HepG2 (cell line): ENCODE results near the gene MAP2K2. TPM values are rescaled to one million over a fixed set of nuclear protein-coding genes. Genes with fewer than 3 reads are reported as not detected.

ENCODE experiments used
- ATAC-seq: fragments of 200-7000 bp; cut with Tn5 transposase; 3 replicates; pipeline ENCODE4 v1.9.1; 2020; ENCODE audit warnings: mild to moderate bottlenecking, moderate library complexity
- BruUV-seq: library from RNA; stranded (reverse); fragments of 400-500 nt; replicated peaks from 2 replicates; lab custom pipeline; 2021; lab: Mats Ljungman, UMichigan
- CTCF ChIA-PET: fragments of 300-600 bp; formaldehyde crosslinking; extraction: SDS; loops from one replicate; lab custom pipeline; 2021; ENCODE audit warnings: low total read pairs, inconsistent platforms, low intra/inter-chr PET ratio; lab: Yijun Ruan, JAX
- POLR2A ChIA-PET: fragments of 350-600 bp; sonication (Branson Sonifier 250); formaldehyde crosslinking; loops from one replicate; lab custom pipeline; 2020; ENCODE audit warnings: antibody characterized with exemption, inconsistent platforms; lab: Yijun Ruan, JAX
- DNase-seq: peaks from one replicate; pipeline ENCODE4 v3.0.0-alpha.2; 2015; ENCODE audit warnings: low spot score
- FAIRE-seq: peaks from 3 replicates; lab custom pipeline; 2011; peaks lifted over from hg19 to GRCh38; lab: Jason Lieb, UNC
- H2AFZ ChIP-seq: one replicate; pipeline ENCODE4 v1.6.1; 2011; ENCODE audit warnings: low read length, inconsistent platforms
- H3K27ac ChIP-seq: fragments of 300-600 bp; 3 replicates; pipeline ENCODE4 v1.8.0; 2011; ENCODE audit warnings: mixed run types, mild to moderate bottlenecking, mixed read lengths, low read length, inconsistent platforms; ENCODE audit not compliant: insufficient read depth; ENCODE audit errors: extremely low read length
- H3K27me3 ChIP-seq, 2 experiments: fragments of 200-600 bp in 1 of 2; 2 replicates in 1 of 2; 3 replicates in 1 of 2; pipeline versions ENCODE4 v1.6.0 to v1.8.0; 2011; ENCODE audit warnings: low read length in 2 of 2, mild to moderate bottlenecking in 2 of 2, moderate library complexity in 2 of 2, inconsistent platforms in 1 of 2; ENCODE audit not compliant: insufficient read depth in 2 of 2, control insufficient read depth in 1 of 2
- H3K36me3 ChIP-seq, 2 experiments: fragments of 200-600 bp in 1 of 2; replicated peaks in 1 of 2; 2 replicates in 1 of 2; 3 replicates in 1 of 2; pipeline versions ENCODE4 v1.5.1 to v1.8.0; 2011; ENCODE audit warnings: low read length in 2 of 2, inconsistent platforms in 1 of 2; ENCODE audit not compliant: insufficient read depth in 2 of 2, control insufficient read depth in 1 of 2
- H3K4me1 ChIP-seq: 2 replicates; pipeline ENCODE4 v1.5.1; 2012; ENCODE audit warnings: low read length, inconsistent platforms; ENCODE audit not compliant: insufficient read depth
- H3K4me2 ChIP-seq: 2 replicates; pipeline ENCODE4 v1.6.0; 2011; ENCODE audit warnings: low read depth, low read length, inconsistent platforms
- H3K4me3 ChIP-seq, 3 experiments: fragments of 200-600 bp in 1 of 3; sonication (generic), shearing (Covaris generic) in 1 of 3; replicated peaks in 1 of 3; 2 replicates each; pipeline ENCODE4 v1.5.1; 2011 to 2016; ENCODE audit warnings: low read length in 3 of 3, inconsistent platforms in 2 of 3, low read depth in 2 of 3, mild to moderate bottlenecking in 2 of 3, control low read depth in 1 of 3, mixed read lengths in 1 of 3; ENCODE audit not compliant: insufficient read depth in 1 of 3
- H3K79me2 ChIP-seq: one replicate; pipeline ENCODE4 v1.6.1; 2011; ENCODE audit warnings: low read length, inconsistent platforms; ENCODE audit not compliant: insufficient read depth
- H3K9ac ChIP-seq: 2 replicates; pipeline ENCODE4 v1.6.0; 2011; ENCODE audit warnings: mild to moderate bottlenecking, low read depth, low read length, inconsistent platforms; ENCODE audit not compliant: insufficient read depth
- H3K9me3 ChIP-seq: 2 replicates; pipeline ENCODE4 v1.5.1; 2012; ENCODE audit warnings: mild to moderate bottlenecking, low read length
- H4K20me1 ChIP-seq: 2 replicates; pipeline ENCODE4 v1.6.0; 2011; ENCODE audit warnings: inconsistent platforms, mild to moderate bottlenecking, low read length, moderate library complexity; ENCODE audit not compliant: insufficient read depth
- FOXJ3 ChIP-seq: sonication (generic); formaldehyde crosslinking; IDR thresholded peaks from 2 replicates; pipeline ENCODE4 v1.4.0; 2020; ENCODE audit warnings: missing genetic modification reagents, mild to moderate bottlenecking, borderline replicate concordance
- KDM1A ChIP-seq: IDR thresholded peaks from 2 replicates; pipeline ENCODE4 v1.6.1; 2016; ENCODE audit warnings: missing compliant biosample characterization
- NCOA2 ChIP-seq: sonication (generic); formaldehyde crosslinking; IDR thresholded peaks from 2 replicates; pipeline ENCODE4 v1.8.0; 2022; ENCODE audit warnings: inconsistent platforms
- NCOR1 ChIP-seq: fragments of 200-600 bp; sonication (generic); IDR thresholded peaks from 2 replicates; pipeline ENCODE4 v1.7.0; 2017; ENCODE audit warnings: antibody characterized with exemption, low read length, borderline replicate concordance
- NFATC3 ChIP-seq: sonication (generic); formaldehyde crosslinking; IDR thresholded peaks from 2 replicates; pipeline ENCODE4 v1.5.1; 2020; ENCODE audit warnings: mild to moderate bottlenecking, missing genetic modification reagents
- PCBP1 ChIP-seq: fragments of 200-400 bp; formaldehyde crosslinking; IDR thresholded peaks from 2 replicates; pipeline ENCODE4 v1.6.1; 2017; ENCODE audit warnings: mild to moderate bottlenecking, low read depth, low read length, borderline replicate concordance
- RBM39 ChIP-seq: fragments of 200-400 bp; formaldehyde crosslinking; IDR thresholded peaks from one replicate; pipeline ENCODE4 v1.6.1; 2018; ENCODE audit warnings: antibody characterized with exemption, mild to moderate bottlenecking, low read depth, low read length; ENCODE audit not compliant: poor library complexity, severe bottlenecking
- SOX6 ChIP-seq, 2 experiments: fragments of 450-650 bp in 1 of 2; sonication (generic) in 1 of 2; formaldehyde crosslinking in 1 of 2; IDR thresholded peaks; 2 replicates each; pipeline versions ENCODE4 v1.4.0 to v1.6.1; 2017 to 2020; ENCODE audit warnings: antibody characterized with exemption in 1 of 2, mild to moderate bottlenecking in 1 of 2, missing genetic modification reagents in 1 of 2
- ZBTB33 ChIP-seq: sonication (generic); formaldehyde crosslinking; IDR thresholded peaks from 2 replicates; pipeline ENCODE4 v1.4.0; 2020; ENCODE audit warnings: missing genetic modification reagents
- ZMYM3 ChIP-seq: sonication (generic); formaldehyde crosslinking; IDR thresholded peaks from 2 replicates; pipeline ENCODE4 v1.5.1; 2020; ENCODE audit warnings: mild to moderate bottlenecking, missing genetic modification reagents
- ZNF30 ChIP-seq: sonication (generic); formaldehyde crosslinking; IDR thresholded peaks from 2 replicates; pipeline ENCODE4 v1.5.0; 2020; ENCODE audit warnings: mild to moderate bottlenecking, missing genetic modification reagents
- ZNF770 ChIP-seq: sonication (generic); formaldehyde crosslinking; IDR thresholded peaks from 2 replicates; pipeline ENCODE4 v1.5.0; 2020; ENCODE audit warnings: mild to moderate bottlenecking, missing genetic modification reagents
- ZSCAN22 ChIP-seq: sonication (generic); formaldehyde crosslinking; IDR thresholded peaks from 2 replicates; pipeline ENCODE4 v1.4.0; 2020; ENCODE audit warnings: mild to moderate bottlenecking, missing genetic modification reagents
- WGBS: methylation state at CpG from one replicate; pipeline ENCODE4 v1.1.6; 2017; ENCODE audit warnings: low lambda C conversion rate; 5-methylcytosine and 5-hydroxymethylcytosine counted together
- in situ Hi-C: cut with HindIII; loops from 2 replicates; pipeline ENCODE4 v1.10.0; 2017; ENCODE audit warnings: low pct_unique_long_range_greater_than_20kb; ENCODE audit not compliant: extremely low pct_ligation_motif_present
- intact Hi-C: fragments of 100-400 bp; cut with micrococcal nuclease; formaldehyde crosslinking; loops from one replicate; pipeline ENCODE4 v1.10.0; 2022; ENCODE audit not compliant: unreplicated experiment
- polyA plus RNA-seq, 8 experiments: library from polyadenylated mRNA; depleted of rRNA in 3 of 8; stranded (reverse) in 7 of 8; unstranded in 1 of 8; fragments of >200 nt; fragmentation: Illumina TruSeq in 4 of 8; extraction: Trizol in 4 of 8; gene quantifications; 2 replicates each; pipeline versions ENCODE4 v1.2.1 to v1.2.3, GENCODE V29; 2011 to 2016; ENCODE audit warnings: low read depth in 4 of 8, missing spikeins in 1 of 8, mixed read lengths in 1 of 8; ENCODE audit not compliant: insufficient read depth in 1 of 8
- total RNA-seq, 5 experiments: library from RNA; depleted of rRNA; stranded (reverse); fragments of >200 nt; fragmentation: Illumina TruSeq; extraction: Trizol; gene quantifications; 2 replicates each; pipeline ENCODE4 v1.2.3, GENCODE V29; 2016; ENCODE audit warnings: low read depth in 1 of 5

The MAP2K2 gene
- total and polyA plus RNA-seq, 2 of the 13 experiments (the other 11 are each of a cell fraction or from before 2014, with no cell fraction given): 70.3 to 80.9 TPM

- DNase-seq: no peak
- intact Hi-C loops (no loop called here), in situ Hi-C loops (no loop called here)
- H3K4me2 ChIP-seq: no peak overlapping the region
- ChIA-PET CTCF (no interaction called here), POLR2A (interaction anchor here (2.3 kb wide), 1 partner anchor 14 kb away, joined by 9 read pairs; no protein-coding TSS in a partner anchor)
- no peaks in the 10 kb centered on the region for H3K27me3 ChIP-seq
- no TSS peak for BruUV-seq
- H3K36me3 ChIP-seq: no peaks in the 10 kb centered on the region
- FAIRE-seq: no peak
- no peak for ATAC-seq
- H3K9me3 ChIP-seq: no peaks in the 10 kb centered on the region
- no peak overlapping the region for H3K27ac ChIP-seq
- TF ChIP-seq ZSCAN22 (CRISPR knock-in tag) (no peak), ZMYM3 (CRISPR knock-in tag) (peak; percentile 95), ZBTB33 (peak; percentile 72), KDM1A (CRISPR knock-in tag) (peak; percentile 47; the same call in 1 of the 2 replicates)
- H3K9ac ChIP-seq: no peak overlapping the region
- H2AFZ ChIP-seq: no peak overlapping the region
- H3K4me3 ChIP-seq: no peak overlapping the region
- WGBS: 36% methylated on average over 6 of the region's 6 CpGs
- no peaks in the 10 kb centered on the region for H3K79me2 ChIP-seq
- H4K20me1 ChIP-seq: no peaks in the 10 kb centered on the region
- peaks cover 84% of the 10 kb centered on the region for H3K4me1 ChIP-seq
Measured at GRCh38 chr19:4151623-4152022, 27.7 kb upstream of the MAP2K2 start.

GRCh38 chr19:4149518-4150288 is 25.8 kb upstream of the MAP2K2 start:
- DNase-seq (peak; percentile 75), FAIRE-seq (peak; percentile 66), ATAC-seq (no peak; the same call in 2 of the 3 replicates)
- H2AFZ ChIP-seq: no peak overlapping the region
- BruUV-seq: no TSS peak
- POLR2A ChIA-PET: no interaction called here
- 2% methylated on average over 7 of the region's 17 CpGs for WGBS
- no peaks in the 10 kb centered on the region for H3K36me3 ChIP-seq
- no peak overlapping the region for H3K27ac ChIP-seq
- in situ Hi-C loops (no loop called here), intact Hi-C loops (loop anchor here (10.0 kb wide), 1 partner anchor 95 kb away; no protein-coding TSS in a partner anchor)
- H3K4me3 ChIP-seq: no peak overlapping the region; a peak in 1 of 6 replicates
- no peaks in the 10 kb centered on the region for H4K20me1 ChIP-seq
- H3K9me3 ChIP-seq: no peaks in the 10 kb centered on the region
- no peaks in the 10 kb centered on the region for H3K79me2 ChIP-seq
- CTCF ChIA-PET: no interaction called here
- peaks cover 98% of the 10 kb centered on the region for H3K4me1 ChIP-seq
- no peaks in the 10 kb centered on the region; a peak in 1 of 5 replicates for H3K27me3 ChIP-seq
- peak overlapping the region; percentile 50; the same call in 1 of the 2 replicates for H3K4me2 ChIP-seq
- no peak overlapping the region; the same call in 1 of the 2 replicates for H3K9ac ChIP-seq
- TF ChIP-seq RBM39 (no peak), FOXJ3 (CRISPR knock-in tag) (peak; percentile 31; the same call in 1 of the 2 replicates), NFATC3 (no peak), ZNF30 (CRISPR knock-in tag) (no peak), PCBP1 (no peak), NCOA2 (CRISPR knock-in tag) (peak; percentile 21; the same call in 1 of the 2 replicates), ZNF770 (CRISPR knock-in tag) (peak; percentile 65; the same call in 1 of the 2 replicates), NCOR1 (peak; percentile 33; the same call in 1 of the 2 replicates), SOX6 (IDR thresholded peaks at IDR 0.05) (no peak), SOX6 (CRISPR knock-in tag; IDR thresholded peaks at IDR 0.05) (peak; percentile 58)
